Hepatocyte (in vitro differentiated cells): Measurements from ENCODE around the gene CD300LB. TPM values are rescaled to one million over a fixed set of nuclear protein-coding genes. Genes with fewer than 3 reads are reported as not detected.

Source experiments
- DNase-seq: peaks from one replicate; pipeline ENCODE4 v3.0.0-alpha.2; 2016; ENCODE audit warnings: low spot score
- H2AFZ ChIP-seq: fragments of 200-600 bp; sonication (generic); 2 replicates; pipeline ENCODE4 v1.6.0; 2016; ENCODE audit warnings: antibody characterized with exemption, mild to moderate bottlenecking
- H3K27ac ChIP-seq: fragments of 200-600 bp; sonication (generic); 2 replicates; pipeline ENCODE4 v1.5.1; 2016; ENCODE audit warnings: mild to moderate bottlenecking
- H3K27me3 ChIP-seq: fragments of 200-600 bp; sonication (generic); 2 replicates; pipeline ENCODE4 v1.6.1; 2016
- H3K36me3 ChIP-seq: fragments of 200-600 bp; sonication (generic); replicated peaks from 2 replicates; pipeline ENCODE4 v1.5.1; 2016; ENCODE audit warnings: low read depth; ENCODE audit not compliant: insufficient read depth
- H3K4me1 ChIP-seq: fragments of 200-600 bp; sonication (generic); 2 replicates; pipeline ENCODE4 v1.5.1; 2016; ENCODE audit warnings: mild to moderate bottlenecking, moderate library complexity; ENCODE audit not compliant: insufficient read depth
- H3K4me2 ChIP-seq: fragments of 200-600 bp; sonication (generic); 2 replicates; pipeline ENCODE4 v1.6.0; 2016
- H3K4me3 ChIP-seq: fragments of 200-600 bp; sonication (generic); 2 replicates; pipeline ENCODE4 v1.5.1; 2016; ENCODE audit warnings: mild to moderate bottlenecking
- H3K79me2 ChIP-seq: fragments of 200-600 bp; sonication (generic); 2 replicates; pipeline ENCODE4 v1.6.0; 2017; ENCODE audit warnings: mild to moderate bottlenecking
- H3K9me2 ChIP-seq: fragments of 200-600 bp; sonication (generic); replicated peaks from 2 replicates; pipeline ENCODE4 v1.6.0; 2017; ENCODE audit warnings: mild to moderate bottlenecking; ENCODE audit not compliant: insufficient read depth
- H3K9me3 ChIP-seq: fragments of 200-600 bp; sonication (generic); 2 replicates; pipeline ENCODE4 v1.5.1; 2016; ENCODE audit warnings: low read depth, mild to moderate bottlenecking
- H4K20me1 ChIP-seq: fragments of 200-600 bp; sonication (generic); 2 replicates; pipeline ENCODE4 v1.6.0; 2016; ENCODE audit warnings: mild to moderate bottlenecking; ENCODE audit not compliant: insufficient read depth, poor library complexity, severe bottlenecking
- CTCF ChIP-seq: fragments of 200-600 bp; sonication (generic); IDR thresholded peaks from 2 replicates; pipeline ENCODE4 v1.5.1; 2016; ENCODE audit warnings: antibody characterized with exemption, mild to moderate bottlenecking; ENCODE audit not compliant: poor library complexity
- EZH2 ChIP-seq: fragments of 200-600 bp; sonication (generic); IDR thresholded peaks from 2 replicates; pipeline ENCODE4 v1.6.1; 2016; ENCODE audit warnings: antibody characterized with exemption, mild to moderate bottlenecking, borderline replicate concordance
- EZH2phosphoT487 ChIP-seq: fragments of 200-600 bp; sonication (generic); IDR thresholded peaks from one replicate; pipeline ENCODE4 v1.6.1; 2018; ENCODE audit warnings: antibody characterized with exemption, mild to moderate bottlenecking, low read depth, moderate library complexity; ENCODE audit not compliant: unreplicated experiment, severe bottlenecking
- WGBS: methylation state at CpG from one replicate; pipeline ENCODE4 v1.1.6; 2016; ENCODE audit warnings: low lambda C conversion rate; ENCODE audit errors: missing lambda C conversion rate; 5-methylcytosine and 5-hydroxymethylcytosine counted together
- polyA plus RNA-seq: library from polyadenylated mRNA; unstranded; fragments of >200 nt; fragmentation: Nextera tagmentation; extraction: Ambion mirVana; gene quantifications from 2 replicates; pipeline ENCODE4 v1.2.1, GENCODE V29; 2016
- total RNA-seq: library from RNA; depleted of rRNA; stranded (reverse); fragments of >200 nt; gene quantifications from 2 replicates; pipeline ENCODE4 v1.2.3, GENCODE V29; 2014

The CD300LB gene
- total and polyA plus RNA-seq, 2 experiments from 2014 or later: not detected

- WGBS: 91% methylated on average over 14 of the region's 14 CpGs
Observed at GRCh38 chr17:74525781-74526288, 5.4 kb downstream of the CD300LB start.

DNA sequence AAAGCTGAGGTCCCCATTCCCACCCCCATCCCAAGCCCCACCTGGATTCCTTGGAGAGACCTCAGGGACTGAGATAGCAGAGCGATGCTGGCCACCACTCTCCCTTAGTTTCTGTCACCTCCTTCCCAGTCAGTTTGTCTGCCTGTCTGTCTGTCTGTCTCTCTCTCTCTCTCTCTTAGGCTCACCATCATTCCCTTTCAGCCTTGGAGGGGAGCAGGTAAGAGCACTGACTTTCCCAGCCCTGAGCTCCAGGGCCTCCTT lies 5.9 kb downstream of the CD300LB start:
- no peak overlapping the region for H3K4me2 ChIP-seq
- 82% methylated on average over 1 of the region's 1 CpG for WGBS
- no peaks in the 10 kb centered on the region for H3K4me1 ChIP-seq
- H3K4me3 ChIP-seq: no peak overlapping the region
- H3K79me2 ChIP-seq: no peaks in the 10 kb centered on the region
- H3K9me2 ChIP-seq: no peaks in the 10 kb centered on the region
- no peaks in the 10 kb centered on the region for H3K36me3 ChIP-seq
- no peaks in the 10 kb centered on the region for H3K27me3 ChIP-seq
- H3K27ac ChIP-seq: no peak overlapping the region
- H4K20me1 ChIP-seq: no peaks in the 10 kb centered on the region
- H2AFZ ChIP-seq: no peak overlapping the region
- no peaks in the 10 kb centered on the region for H3K9me3 ChIP-seq
- TF ChIP-seq EZH2 (no peak), CTCF (no peak), EZH2phosphoT487 (no peak)
- no peak for DNase-seq

More at GRCh38 chr17:74525781-74526288, 5.4 kb downstream of the CD300LB start:
- Histone ChIP-seq H3K4me3 (no peak overlapping the region), H3K27me3 (no peaks in the 10 kb centered on the region), H3K4me2 (no peak overlapping the region), H3K4me1 (no peaks in the 10 kb centered on the region), H3K27ac (no peak overlapping the region), H3K36me3 (no peaks in the 10 kb centered on the region), H3K79me2 (no peaks in the 10 kb centered on the region), H3K9me2 (no peaks in the 10 kb centered on the region), H2AFZ (no peak overlapping the region), H4K20me1 (no peaks in the 10 kb centered on the region), H3K9me3 (no peaks in the 10 kb centered on the region)
- TF ChIP-seq CTCF (no peak), EZH2phosphoT487 (no peak), EZH2 (no peak)
- DNase-seq: no peak

GRCh38 chr17:74524653-74525464 lies 6.4 kb downstream of the CD300LB start:
- WGBS: 80% methylated on average over 11 of the region's 11 CpGs
- H3K4me1 ChIP-seq: no peaks in the 10 kb centered on the region
- H3K36me3 ChIP-seq: no peaks in the 10 kb centered on the region
- H3K9me3 ChIP-seq: no peaks in the 10 kb centered on the region
- no peaks in the 10 kb centered on the region for H3K27me3 ChIP-seq
- H3K4me2 ChIP-seq: no peak overlapping the region
- H2AFZ ChIP-seq: no peak overlapping the region
- H3K79me2 ChIP-seq: no peaks in the 10 kb centered on the region
- TF ChIP-seq EZH2 (no peak), CTCF (no peak), EZH2phosphoT487 (no peak)
- no peaks in the 10 kb centered on the region for H3K9me2 ChIP-seq
- no peaks in the 10 kb centered on the region for H4K20me1 ChIP-seq
- no peak for DNase-seq
- no peak overlapping the region for H3K4me3 ChIP-seq
- H3K27ac ChIP-seq: no peak overlapping the region
